GDM1 (cell line): Measurements from ENCODE around the gene ZNF692.
A peak's percentile ranks its signal among the peaks of the same experiment; 100 is the strongest.
"Not testable (repeated sequence)": the region's sequence is repeated elsewhere in the genome, so short reads cannot be mapped to it uniquely, and the experiment has no call there.

Source experiments
- DNase-seq: peaks from one replicate; lab custom pipeline; 2025; lab: John Stamatoyannopoulos, UW

The ZNF692 gene, protein sequence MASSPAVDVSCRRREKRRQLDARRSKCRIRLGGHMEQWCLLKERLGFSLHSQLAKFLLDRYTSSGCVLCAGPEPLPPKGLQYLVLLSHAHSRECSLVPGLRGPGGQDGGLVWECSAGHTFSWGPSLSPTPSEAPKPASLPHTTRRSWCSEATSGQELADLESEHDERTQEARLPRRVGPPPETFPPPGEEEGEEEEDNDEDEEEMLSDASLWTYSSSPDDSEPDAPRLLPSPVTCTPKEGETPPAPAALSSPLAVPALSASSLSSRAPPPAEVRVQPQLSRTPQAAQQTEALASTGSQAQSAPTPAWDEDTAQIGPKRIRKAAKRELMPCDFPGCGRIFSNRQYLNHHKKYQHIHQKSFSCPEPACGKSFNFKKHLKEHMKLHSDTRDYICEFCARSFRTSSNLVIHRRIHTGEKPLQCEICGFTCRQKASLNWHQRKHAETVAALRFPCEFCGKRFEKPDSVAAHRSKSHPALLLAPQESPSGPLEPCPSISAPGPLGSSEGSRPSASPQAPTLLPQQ

DNA sequence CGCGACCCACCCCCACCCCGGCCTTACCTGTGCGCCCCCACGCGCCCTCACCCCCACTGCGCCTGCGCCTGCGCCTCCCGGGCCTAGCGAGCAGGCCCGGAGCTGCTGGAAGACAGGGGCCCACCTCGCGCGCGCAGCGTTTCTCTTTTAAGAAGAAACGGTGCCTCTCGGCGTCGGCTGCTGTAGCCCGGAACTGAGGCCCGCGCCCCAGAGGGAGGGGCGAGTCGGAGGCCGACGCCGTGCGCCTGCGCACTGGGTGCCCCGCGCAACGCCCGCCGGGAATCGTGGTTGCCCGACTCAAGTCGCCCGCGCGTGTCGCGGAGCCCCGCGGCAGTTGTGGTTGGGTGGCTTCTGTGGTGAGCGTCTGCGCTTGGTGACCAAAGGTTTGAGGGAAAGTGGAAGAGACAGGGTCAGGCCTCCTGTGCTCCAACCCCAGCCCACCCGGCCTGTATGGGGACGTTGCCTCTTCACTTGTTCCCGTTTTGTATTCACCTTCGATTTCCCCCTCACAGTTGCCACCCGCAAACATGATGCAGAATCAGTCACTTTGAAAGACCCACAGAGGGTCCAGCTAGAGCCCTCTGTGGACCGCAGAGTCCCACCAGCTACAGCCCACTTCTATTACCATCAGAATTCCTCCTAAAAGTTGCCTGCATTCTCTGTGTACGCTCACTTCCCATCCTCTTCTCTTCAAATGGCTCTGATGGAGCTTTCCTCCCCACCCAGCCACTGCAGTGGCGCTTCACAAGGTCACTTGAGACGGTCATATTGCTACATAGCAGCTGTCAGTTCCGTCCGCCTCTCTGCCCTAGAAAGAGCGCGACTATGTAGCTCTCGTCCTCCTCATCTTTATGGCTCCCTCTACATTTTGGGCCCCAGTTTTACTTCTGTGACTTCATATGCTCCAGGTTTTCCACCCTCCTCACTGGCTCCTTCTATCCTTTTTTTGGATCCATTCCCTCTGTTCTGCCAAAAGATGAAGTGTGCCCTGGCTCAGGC is at the start of gene ZNF692:
TSS of gene ZNF692 (minus strand) at position 195 of the 999 bp plus-strand sequence. CDS start 776 bp downstream, outside the sequence.
- DNase-seq: peak; percentile 97

DNA sequence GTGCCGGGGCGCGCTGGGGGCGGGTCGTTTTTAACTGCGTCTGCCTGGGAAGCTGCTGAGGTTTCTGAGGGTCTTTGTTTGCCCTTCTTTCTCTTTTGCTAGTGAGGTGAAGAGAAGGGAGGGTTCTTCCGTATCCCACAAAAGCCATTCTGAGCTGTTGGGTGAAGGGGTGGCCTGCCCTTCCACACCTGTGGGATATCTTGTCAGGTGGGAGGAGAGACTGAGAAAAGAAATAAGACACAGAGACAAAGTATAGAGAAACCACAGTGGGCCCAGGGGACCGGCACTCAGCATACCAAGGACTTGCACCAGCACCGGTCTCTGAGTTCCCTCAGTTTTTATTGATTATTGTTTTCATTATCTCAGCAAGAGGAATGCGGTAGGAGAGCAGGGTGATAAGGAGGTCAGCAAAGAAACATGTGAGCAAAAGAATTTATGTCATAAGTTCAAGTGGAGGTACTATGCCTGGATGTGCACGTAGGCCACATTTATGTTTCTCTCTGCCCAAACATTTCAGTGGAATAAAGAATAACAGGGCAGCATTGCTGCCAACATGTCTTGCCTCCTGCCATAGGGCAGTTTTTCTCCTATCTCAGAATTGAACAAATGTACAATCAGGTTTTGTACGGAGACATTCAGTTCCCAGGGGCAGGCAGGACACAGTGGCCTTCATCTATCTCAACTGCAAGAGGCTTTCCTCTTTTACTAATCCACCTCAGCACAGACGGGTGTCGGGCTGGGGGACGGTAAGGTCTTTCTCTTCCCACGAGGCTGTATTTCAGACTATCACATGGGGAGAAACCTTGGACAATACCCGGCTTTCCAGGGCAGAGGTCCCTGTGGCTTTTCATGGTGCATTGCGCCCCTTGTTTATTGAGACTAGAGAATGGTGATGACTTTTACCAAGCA is 48.1 kb upstream of the ZNF692 start:
- DNase-seq: no peak

DNA sequence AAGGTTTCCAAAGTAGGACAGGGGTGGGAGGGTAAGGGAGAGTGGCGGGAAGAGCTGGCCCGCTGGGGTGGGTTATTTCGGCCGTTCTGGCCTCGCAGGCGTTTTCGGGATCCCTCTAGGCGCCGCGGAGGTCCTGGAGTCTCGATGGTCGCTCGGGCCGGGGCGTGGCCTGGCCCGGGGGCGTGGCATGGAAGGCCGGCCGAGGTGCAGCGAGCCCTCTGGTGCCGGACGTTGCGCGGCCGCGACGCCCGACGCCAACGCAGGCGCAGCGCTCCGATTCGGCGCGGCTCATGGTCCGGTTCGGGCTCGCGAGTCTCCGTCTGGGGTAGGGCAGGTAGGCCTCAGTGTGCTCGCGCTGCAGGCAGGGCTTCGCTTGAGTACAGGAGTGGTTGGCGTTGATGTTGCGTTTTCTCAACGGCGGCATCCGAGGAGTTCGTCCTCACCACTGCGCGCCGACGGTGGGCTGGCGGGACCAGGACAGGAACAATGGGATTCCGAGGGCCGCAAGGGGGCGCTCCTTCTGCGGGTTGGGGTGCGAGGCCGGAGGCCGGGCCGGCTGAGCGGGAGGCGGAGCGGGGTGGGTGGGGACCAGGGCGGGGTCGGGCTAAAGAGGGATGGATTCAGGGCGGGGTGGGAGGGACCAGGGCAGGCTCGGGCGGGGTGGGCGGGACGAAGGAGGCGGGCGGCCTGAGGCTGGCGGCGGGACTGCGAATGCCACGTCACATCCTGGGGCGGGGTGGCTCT is 47.3 kb upstream of the ZNF692 start, which contains the start of gene PGBD2:
TSS of gene PGBD2 (plus strand) at position 227 of the 744 bp plus-strand sequence. CDS start 7,628 bp downstream, outside the sequence.
- DNase-seq: peak; percentile 92

DNA sequence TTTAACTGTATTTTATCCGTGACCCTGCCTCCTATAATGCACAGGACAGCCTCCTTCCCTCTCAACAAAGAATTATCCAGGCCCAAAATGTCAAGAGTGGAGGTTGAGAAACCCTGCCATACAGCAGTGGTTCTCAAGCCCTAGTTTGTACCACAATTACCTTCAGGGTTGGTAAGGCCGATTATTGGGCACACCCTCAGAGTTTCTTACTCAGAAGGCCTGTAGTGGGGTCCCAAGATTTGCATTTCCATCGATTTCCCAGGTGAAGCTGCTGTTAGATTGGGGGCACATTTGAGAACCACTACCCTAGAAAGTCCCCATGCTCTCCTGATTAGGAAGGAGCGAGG is 46.8 kb upstream of the ZNF692 start:
- no peak for DNase-seq

DNA sequence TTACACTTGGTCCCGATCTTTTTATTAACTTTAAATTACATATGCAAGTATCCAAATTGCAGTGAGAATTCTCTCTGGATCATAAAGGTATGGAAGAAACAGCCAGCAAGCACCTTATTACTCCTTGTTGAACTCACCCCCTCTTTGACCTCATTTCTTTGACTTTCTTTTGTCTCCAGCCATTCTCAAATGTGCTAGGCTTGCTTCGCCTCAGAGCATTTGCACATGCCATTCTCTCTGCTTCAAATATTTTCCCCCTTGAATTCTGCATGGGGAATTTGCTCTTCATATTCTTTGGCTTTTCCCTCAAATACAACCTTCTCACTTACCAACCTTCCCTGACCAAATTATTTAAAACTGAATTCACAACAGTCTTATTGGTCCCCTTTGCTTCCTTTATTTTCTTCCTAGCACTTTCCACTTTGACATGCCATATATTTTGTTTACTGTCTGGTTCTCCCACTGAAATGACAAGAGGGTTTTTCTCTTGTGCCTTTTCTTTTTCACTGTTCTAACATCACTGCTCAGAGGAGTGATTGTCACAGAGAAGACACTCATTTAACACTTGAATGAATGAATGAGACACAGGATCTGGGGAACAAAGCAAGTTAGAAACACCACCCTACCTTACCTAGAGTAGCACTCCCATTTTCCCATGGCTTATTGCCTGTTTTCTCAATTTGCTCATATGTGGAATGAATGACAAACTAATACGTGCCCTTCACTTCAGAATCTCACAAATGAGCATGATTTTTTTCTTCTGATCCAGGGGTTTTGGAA is 45.7 kb upstream of the ZNF692 start:
- no peak for DNase-seq

DNA sequence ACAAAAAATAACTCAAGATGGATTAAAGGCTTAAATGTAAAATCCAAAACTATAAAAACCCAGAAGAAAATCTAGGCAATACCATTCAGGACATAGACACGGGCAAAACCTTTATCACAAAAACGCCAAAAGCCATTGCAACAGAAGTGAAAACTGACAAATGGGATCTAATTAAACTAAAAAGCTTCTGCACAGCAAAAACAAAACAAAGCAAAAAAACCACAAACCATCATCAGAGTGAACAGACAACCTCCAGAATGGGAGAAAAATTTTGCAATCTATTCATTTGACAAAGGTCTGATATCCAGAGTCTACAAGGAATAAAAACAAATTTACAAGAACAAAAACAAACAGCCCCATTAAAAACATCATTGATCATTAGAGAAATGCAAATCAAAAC is 42.7 kb upstream of the ZNF692 start:
- no peak for DNase-seq

DNA sequence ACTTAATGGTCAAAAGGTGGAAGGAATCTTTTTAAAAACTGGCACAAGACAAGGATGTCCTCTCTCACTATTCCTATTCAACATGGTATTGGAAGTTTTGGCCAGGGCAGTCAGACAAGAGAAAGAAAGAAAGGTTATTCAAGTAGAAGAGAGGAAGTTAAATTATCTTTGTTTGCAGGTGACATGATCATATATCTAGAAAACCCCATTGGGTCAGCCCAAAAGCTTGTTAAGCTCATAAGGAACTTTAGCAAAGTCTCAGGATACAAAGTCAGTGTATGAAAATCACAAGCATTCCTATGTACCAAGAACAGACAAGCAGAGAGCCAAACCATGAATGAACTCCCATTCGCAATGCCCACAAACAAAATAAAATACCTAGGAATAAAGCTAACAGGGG is 41.8 kb upstream of the ZNF692 start:
- DNase-seq: no peak

DNA sequence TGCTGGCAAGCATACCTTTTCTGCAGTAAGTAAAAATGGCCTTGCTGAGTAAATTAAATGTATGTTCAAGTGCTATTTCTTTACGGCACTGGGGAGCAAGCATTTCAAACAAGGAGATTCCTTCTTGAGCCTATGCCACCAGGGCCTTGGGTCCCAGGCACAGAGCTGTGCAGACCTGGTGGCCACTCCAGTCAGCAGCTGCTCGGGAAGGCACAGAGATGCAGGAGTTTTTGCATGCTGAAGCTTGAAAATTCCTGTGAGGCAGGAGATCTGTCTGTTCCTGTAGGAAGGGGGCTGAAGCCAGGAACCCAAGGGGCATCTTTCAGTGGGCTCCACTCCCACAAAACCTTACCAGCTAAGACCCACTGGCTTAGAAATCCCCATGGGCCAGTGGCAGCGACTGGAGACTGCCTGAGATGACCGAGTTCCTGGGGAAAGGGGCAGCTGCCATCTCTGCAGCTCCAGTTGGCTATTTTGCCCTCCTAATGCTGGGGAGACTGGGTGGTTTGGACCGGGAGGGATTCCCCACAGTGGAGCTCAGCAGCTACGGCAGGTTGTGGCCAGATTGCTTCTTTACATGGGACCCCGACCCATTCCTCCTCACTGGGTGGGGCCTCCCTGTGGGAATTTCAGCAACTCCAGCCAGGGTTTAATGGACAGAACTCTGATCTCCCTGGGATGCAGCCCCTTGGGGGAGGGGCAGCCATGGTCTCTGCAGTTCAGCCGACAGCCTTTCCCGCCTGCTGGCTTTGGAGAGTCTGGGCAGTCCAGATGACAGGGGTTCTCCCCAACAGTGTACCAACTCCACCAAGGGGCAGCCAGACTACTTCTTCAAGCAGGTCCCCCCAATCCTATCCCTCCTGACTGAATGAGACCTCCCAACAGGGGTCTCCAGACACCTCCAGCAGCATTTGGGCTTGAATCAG is 38.8 kb upstream of the ZNF692 start:
- no peak for DNase-seq

DNA sequence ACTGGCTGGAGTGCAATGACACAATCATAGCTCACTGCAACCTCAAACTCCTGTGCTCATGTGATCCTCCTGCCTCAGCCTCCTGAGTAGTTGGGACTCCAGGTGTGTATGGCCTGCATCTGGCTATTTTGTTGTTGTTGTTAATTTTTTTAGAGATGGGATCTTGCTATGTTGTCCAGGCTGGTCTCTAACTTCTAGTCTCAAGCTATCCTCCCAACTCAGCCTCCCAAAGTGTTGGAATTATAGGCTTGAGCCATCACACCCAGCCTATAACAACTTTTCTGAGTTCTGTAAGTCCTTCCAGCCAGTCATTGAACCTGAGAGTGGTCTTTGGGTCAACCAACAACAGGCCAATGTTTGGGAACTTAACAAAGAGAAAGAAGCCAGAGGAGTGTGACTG is 36.0 kb upstream of the ZNF692 start:
- DNase-seq: no peak

DNA sequence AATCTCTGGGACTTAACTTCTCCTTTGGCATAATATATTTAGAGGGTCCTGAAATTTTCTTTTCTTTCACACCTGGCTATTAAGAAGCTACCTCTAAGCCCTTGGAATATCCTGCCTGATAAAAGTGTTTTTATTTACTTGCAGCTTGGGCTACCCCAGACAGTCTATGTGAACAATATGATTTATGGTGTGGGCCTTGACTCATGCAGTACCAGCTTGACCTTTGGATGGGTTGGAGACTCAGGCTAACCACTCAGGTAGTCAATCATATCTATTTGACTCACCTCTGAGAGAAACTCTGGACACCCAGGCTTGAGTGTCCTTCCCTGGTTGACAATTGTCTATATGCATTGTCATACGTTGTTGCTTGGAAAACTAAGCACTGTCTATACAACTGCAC is 33.7 kb upstream of the ZNF692 start:
- no peak for DNase-seq

DNA sequence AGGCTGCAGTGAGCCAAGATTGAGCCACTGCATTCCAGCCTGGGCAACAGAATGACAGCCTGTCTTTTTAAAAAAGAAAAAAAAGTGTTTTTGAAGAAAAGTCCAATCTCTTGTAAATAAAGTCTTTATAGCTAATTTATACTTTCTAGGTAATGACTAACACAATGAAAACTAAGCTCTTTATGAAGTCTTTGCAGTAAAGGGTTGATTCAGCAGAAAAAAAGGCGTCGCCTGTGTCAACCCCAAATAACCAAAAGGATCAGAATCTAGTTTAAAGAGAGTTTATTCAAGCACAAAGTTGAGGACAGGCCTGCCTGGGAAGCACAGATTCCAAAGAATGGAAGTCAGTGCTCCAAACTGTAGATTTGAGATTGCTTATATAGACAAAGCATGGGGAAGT is 32.9 kb upstream of the ZNF692 start:
- no peak for DNase-seq

DNA sequence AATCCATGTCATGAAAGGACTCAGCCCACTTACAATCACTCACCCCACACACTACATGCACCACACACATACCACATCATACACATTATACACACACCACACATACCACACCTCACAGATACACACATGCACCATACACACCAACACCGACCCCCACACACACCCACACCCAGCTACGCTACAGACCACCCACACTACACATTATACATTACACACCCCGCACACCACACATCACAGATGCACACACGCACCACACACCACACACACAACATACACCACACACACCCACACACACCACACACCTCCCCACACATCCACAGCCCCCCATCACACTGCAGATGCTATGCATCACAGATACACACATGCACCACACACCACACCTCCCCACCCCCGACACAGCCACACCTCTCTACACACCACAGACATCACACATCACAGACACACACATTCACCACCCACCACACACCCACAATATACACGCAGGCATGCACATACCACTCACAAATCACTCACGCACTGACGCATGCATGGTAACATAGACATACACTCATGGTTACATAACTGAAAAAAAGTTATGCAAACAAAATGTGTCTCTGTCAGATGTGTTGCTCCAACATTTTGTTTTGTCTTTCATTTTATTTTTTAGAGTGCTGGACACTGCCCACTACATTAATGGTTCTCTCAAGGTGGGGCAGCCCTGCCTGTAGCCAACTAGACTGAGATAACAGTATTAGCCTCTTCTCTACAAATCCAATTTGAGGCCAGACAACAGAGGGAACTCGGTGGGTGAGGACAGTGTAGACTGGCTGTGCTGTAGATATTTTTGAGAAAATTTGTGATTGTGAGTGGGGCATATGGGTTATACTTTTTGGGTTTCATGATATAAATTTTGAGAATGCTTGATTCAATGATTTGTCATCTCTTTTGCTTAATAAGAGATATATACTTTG is 31.9 kb upstream of the ZNF692 start:
- DNase-seq: no peak

DNA sequence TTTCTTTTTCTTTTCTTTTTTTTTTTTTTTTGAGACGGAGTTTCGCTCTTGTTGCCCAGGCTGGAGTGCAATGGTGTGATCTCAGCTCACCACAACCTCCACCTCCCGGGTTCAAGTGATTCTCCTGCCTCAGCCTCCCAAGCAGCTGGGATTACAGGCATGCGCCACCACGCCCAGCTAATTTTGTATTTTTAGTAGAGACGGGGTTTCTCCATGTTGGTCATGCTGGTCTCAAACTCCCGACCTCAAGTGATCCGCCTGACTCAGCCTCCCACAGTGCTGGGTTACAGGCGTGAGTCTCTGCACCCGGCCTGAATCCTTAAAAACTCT is 31.0 kb upstream of the ZNF692 start:
- DNase-seq: not testable (repeated sequence)

DNA sequence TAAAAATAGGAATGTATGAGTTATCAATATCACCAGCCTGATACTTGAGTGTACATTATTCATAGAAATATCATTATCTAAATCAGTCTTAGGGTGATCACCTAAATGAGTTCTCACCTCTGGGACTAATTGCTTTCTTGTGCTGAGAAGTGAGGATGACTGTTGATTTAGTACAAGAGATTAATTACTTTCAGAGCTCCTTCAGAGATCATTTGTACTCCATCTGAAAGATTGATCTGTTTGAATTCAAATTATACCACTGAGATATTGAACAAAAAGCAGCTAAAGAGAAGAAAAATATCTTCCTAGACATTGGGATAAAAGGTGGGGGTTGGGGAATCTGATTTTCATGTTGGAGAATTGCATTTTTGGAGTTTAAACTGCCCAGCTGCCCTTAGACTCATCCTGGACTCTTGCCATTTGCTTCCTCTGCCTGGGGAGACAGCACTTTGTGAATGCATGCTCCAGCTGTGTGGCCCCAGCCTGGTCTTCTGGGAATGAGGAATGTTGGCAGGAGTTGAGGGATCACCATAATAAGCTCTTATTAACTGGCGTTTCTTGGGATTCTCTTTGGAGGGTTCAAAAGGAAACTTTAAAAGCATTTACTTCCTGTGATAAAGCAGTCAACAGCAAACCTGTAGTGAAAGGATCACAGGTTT is 27.5 kb upstream of the ZNF692 start:
- DNase-seq: no peak

DNA sequence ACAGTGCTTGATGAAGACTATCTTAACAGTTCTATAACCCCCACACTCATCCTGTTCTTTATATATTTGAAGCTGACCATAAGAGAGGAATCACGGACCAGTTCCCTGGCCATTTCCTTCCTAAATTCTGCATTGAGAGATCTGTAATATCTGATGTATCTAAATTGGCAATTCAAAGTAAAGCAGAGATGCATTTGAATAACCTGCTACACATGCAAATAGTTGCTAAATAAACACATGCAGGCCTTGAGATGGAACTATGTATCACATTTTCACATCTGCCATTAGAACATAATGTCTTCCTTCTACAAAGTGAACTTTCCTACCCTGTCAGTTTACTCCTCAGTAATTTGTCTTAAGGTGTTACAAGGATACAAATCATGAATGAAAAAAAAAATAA is 26.8 kb upstream of the ZNF692 start:
- DNase-seq: no peak

DNA sequence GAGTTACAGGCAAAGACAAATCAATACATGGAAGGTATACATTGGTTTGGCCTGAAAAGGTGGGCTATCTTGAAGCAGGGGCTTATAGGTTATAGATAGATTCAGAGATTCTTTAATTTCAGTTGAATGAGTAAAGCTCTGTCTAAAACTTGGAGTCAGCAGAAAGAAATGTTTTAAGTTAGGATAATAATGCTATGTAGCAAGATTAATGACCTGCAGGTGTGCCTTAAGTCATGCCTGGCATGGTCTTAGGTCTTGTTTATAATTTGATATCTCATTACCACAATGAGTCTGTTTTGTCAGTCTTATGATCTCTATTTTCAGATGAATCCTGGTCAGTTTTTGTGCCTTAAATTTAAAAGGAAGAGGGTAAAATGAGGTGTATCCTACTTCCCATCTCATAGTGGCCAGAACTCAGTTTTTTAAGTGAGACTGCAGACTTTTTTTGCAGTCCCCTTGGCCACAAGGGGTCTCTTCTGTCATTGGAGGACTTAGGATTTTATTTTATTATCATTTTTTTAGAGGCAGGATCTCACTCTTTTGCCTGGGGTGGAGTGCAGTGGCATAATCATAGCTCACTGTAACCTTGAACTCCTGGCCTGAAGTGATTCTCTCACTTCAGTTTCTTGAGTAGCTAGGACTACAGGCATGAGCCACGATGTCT is 25.9 kb upstream of the ZNF692 start:
- no peak for DNase-seq

DNA sequence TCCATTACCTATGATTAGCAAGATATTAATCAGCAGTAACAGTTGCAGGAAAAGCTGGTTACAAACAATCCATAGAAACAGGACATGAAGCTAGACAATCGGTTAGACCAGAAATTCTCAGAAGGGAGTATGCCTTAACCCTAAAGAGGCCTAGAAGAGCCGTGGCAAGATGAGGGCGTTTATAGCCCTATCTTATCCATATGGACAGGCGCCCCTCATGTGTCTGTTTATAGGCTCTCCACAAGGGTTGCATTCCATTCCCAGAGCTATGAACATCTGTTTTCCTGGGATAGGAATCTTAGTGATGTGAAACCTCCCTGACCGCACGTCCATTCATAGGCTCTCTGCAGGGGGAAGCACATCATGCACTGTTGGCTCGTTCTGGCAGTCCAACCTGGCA is 23.5 kb upstream of the ZNF692 start:
- not testable (repeated sequence) for DNase-seq
